Esophagus squamous epithelium (tissue), 4 donors: ENCODE measurements around the gene C21orf58.

Experiments
- CTCF ChIP-seq, 6 experiments: fragments of 450-650 bp in 4 of 6; fragments of 200-600 bp in 2 of 6; sonication (generic) in 2 of 6; IDR thresholded peaks; one replicate each; pipeline ENCODE4 v1.5.1; 2016 to 2019; ENCODE audit warnings: antibody characterized with exemption in 6 of 6, mild to moderate bottlenecking in 4 of 6, moderate library complexity in 4 of 6
- POLR2A ChIP-seq, 4 donors: fragments of 450-650 bp; IDR thresholded peaks; one replicate each; pipeline ENCODE4 v1.6.1; 2017; ENCODE audit warnings: antibody characterized with exemption in 4 of 4, mild to moderate bottlenecking in 4 of 4, moderate library complexity in 3 of 4

GRCh38 chr21:46347791-46348381 is 24.2 kb upstream of the C21orf58 start:
- TF ChIP-seq CTCF (IDR thresholded peaks at IDR 0.05) (peak in 4 of 6 experiments; percentile 8 to 54 (median 19)), POLR2A (IDR thresholded peaks at IDR 0.05) (no peak)
